ENCODE measurements around the gene HOXC10. TPM values are rescaled to one million over a fixed set of nuclear protein-coding genes. Genes with fewer than 3 reads are reported as not detected.

HOXC10 gene
- total RNA-seq, 4 donors from 2014 or later, result 1.0 TPM; not detected in 3

GRCh38 chr12:54010053-54010971 is 25.4 kb downstream of the HOXC10 start:
- Histone ChIP-seq H3K4me3 (peak overlapping the region; percentile 7 to 49 (median 38)), H3K4me1 (peaks cover 0 to 32% (median 6%) of the 10 kb centered on the region in 4 donors), H3K9me3 (no peaks in the 10 kb centered on the region), H3K36me3 (no peaks in the 10 kb centered on the region), H3K27me3 (peaks cover 0 to 42% of the 10 kb centered on the region in 2 donors), H3K27ac (peak overlapping the region; percentile 6 to 85 (median 72))
- no peak for TF ChIP-seq POLR2A (IDR thresholded peaks at IDR 0.05)
- TF ChIP-seq, protein P1, sequence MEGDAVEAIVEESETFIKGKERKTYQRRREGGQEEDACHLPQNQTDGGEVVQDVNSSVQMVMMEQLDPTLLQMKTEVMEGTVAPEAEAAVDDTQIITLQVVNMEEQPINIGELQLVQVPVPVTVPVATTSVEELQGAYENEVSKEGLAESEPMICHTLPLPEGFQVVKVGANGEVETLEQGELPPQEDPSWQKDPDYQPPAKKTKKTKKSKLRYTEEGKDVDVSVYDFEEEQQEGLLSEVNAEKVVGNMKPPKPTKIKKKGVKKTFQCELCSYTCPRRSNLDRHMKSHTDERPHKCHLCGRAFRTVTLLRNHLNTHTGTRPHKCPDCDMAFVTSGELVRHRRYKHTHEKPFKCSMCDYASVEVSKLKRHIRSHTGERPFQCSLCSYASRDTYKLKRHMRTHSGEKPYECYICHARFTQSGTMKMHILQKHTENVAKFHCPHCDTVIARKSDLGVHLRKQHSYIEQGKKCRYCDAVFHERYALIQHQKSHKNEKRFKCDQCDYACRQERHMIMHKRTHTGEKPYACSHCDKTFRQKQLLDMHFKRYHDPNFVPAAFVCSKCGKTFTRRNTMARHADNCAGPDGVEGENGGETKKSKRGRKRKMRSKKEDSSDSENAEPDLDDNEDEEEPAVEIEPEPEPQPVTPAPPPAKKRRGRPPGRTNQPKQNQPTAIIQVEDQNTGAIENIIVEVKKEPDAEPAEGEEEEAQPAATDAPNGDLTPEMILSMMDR (IDR thresholded peaks at IDR 0.05), result no peak
- DNase-seq, result no peak

- H3K36me3 ChIP-seq, result no peaks in the 10 kb centered on the region
- peak overlapping the region in 1 of 4 donors; percentile 49 for H3K4me3 ChIP-seq
- peaks cover 0 to 40% of the 10 kb centered on the region in 2 donors for H3K27me3 ChIP-seq
- H3K9me3 ChIP-seq, result no peaks in the 10 kb centered on the region
- H3K27ac ChIP-seq, result peak overlapping the region; percentile 6 to 85 (median 72)
- no peak for TF ChIP-seq POLR2A (IDR thresholded peaks at IDR 0.05)
- TF ChIP-seq, protein P1 (IDR thresholded peaks at IDR 0.05), result no peak
- peaks cover 0 to 36% (median 6%) of the 10 kb centered on the region in 4 donors for H3K4me1 ChIP-seq
- DNase-seq, result no peak
These were observed 26.2 kb downstream of the HOXC10 start for GRCh38 chr12:54010972-54011664.

DNA sequence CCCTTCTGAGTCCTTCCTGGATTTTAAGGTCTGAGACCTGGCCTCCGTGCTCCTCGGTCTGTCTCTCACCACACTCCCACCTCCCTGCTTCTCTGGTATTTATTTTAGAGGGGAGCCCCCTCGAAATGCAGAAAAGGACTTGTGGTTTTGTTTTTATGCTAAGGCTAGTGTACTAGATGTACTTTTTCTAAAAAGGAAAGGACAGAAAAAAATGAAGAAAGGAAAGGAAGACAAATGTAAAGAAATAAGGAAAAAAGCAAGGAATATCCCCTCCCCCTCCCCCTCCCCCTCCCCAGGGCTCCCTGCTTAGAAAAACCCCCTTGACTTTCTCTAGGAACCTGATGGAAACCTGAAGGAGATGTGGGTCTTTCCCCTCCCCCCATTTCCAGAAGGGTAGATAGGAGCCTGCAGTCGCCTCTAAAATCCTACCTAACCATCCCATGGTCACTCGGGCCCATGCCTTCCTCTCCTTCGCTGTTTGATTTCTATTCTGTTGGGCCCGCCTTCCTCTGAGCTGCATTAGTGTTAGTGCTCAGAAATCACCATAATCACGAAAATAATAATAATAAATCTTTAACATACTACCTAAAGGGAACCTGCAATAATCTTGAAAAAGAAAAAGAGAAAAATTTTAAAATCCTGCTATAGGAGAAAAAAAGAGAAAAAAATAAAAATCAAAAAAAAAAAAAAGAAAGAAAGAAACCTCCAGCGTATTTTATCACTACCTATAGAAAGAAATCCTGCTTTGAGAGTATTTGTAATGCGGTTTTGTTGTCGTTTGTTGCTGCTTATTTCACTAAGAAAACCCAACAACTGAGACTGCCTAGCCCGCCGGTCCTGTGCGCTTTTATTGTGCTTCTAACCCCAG is 27.0 kb downstream of the HOXC10 start:
- DNase-seq, result no peak
- TF ChIP-seq, protein P1 (IDR thresholded peaks at IDR 0.05), result no peak
- no peak for TF ChIP-seq POLR2A (IDR thresholded peaks at IDR 0.05)
- peak overlapping the region in 1 of 4 donors; percentile 49 for H3K4me3 ChIP-seq
- peak overlapping the region; percentile 6 to 85 (median 44) for H3K27ac ChIP-seq
- H3K27me3 ChIP-seq, result peaks cover 0 to 41% of the 10 kb centered on the region in 2 donors
- H3K9me3 ChIP-seq, result no peaks in the 10 kb centered on the region
- peaks cover 0 to 36% (median 4%) of the 10 kb centered on the region in 4 donors for H3K4me1 ChIP-seq
- no peaks in the 10 kb centered on the region for H3K36me3 ChIP-seq

DNA sequence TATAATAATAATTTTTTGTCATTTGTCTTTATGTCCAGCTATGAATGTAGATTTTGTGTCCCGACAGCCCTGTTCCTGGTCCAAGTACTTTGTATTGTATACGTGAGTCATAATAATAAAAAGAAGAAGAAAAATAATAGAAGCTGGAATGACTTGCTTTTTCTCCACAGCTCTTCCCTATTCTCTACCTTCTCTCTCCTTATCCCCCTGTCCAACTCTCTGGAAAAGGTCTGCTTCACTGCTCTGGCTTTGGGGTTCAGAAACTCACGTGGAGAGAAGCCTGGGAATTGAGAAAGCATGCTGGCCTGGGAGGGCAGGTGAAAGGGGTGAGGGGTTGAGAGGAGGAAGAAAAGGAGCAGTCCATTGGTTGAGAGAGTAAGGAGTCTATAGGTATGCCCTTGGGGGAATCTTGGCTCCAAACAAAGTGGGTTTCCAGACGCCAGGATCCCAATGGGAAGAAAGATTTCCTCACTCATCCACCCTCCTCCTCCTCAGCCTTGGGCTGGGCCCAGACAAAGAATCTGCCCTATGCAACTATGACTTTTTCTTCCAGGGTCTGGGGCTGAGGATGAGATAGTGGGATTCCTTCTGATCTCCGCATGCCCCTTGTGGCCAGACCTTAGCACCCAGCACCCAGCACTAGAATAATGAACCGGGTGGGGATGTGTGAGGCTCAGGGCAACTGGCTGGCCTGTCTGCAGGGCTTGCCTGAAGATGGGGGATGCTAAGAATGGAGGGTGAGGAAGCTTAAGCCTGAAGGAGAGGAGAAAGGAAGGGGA is 27.9 kb downstream of the HOXC10 start:
- peak overlapping the region in 3 of 4 donors; percentile 46 to 85 (median 76) for H3K27ac ChIP-seq
- TF ChIP-seq, protein P1 (IDR thresholded peaks at IDR 0.05), result no peak
- TF ChIP-seq POLR2A (IDR thresholded peaks at IDR 0.05), result no peak
- peaks cover 0 to 42% of the 10 kb centered on the region in 2 donors for H3K27me3 ChIP-seq
- DNase-seq, result peak in 1 of 3 donors; percentile 43
- peaks cover 0 to 31% (median 7%) of the 10 kb centered on the region in 4 donors for H3K4me1 ChIP-seq
- H3K9me3 ChIP-seq, result no peaks in the 10 kb centered on the region
- no peaks in the 10 kb centered on the region for H3K36me3 ChIP-seq
- no peak overlapping the region for H3K4me3 ChIP-seq
